ENCODE measurements around the gene TRAPPC1. TPM values are rescaled to one million over a fixed set of nuclear protein-coding genes. Genes with fewer than 3 reads are reported as not detected.

TRAPPC1 gene
- total RNA-seq, 1 experiment from 2014 or later: 111 TPM

GRCh38 chr17:7916385-7916682, 15.4 kb downstream of the TRAPPC1 start:
- TF ChIP-seq EZH2 (IDR thresholded peaks at IDR 0.05; ENCODE audit: borderline replicate concordance, low read depth, low read length, poor library complexity, severe bottlenecking) (no peak), CTCF (conservative IDR thresholded peaks at IDR 0.05; ENCODE audit: low read depth, low read length) (no peak)
- H3K27ac ChIP-seq (ENCODE audit: low read depth, low read length, poor library complexity, severe bottlenecking): peak overlapping the region; percentile 76
- H3K27me3 ChIP-seq (replicated peaks; ENCODE audit: insufficient read depth, low read depth, low read length, poor library complexity): no peaks in the 10 kb centered on the region
- BruUV-seq (replicated peaks): no TSS peak
- ChIA-PET CTCF (no interaction called here), POLR2A (ENCODE audit: low non-redundant PET) (interaction anchor here (0.6 kb wide), 1 partner anchor 13 kb away, joined by 3 read pairs; the partner anchor contains the start of gene KCNAB3)
- no peaks in the 10 kb centered on the region for H3K9me3 ChIP-seq (ENCODE audit: low read depth, low read length, poor library complexity, severe bottlenecking)
- intact Hi-C loops (cut with micrococcal nuclease; ENCODE audit: unreplicated experiment): no loop called here
- H3K36me3 ChIP-seq (ENCODE audit: insufficient read depth, low read length, poor library complexity, severe bottlenecking): peaks cover 15% of the 10 kb centered on the region
- H3K4me3 ChIP-seq (ENCODE audit: low read depth, low read length, poor library complexity, severe bottlenecking): peak overlapping the region; percentile 53
- no peak for DNase-seq (ENCODE audit: low spot score)
- H3K4me1 ChIP-seq (ENCODE audit: insufficient read depth, low read length, poor library complexity, severe bottlenecking): peaks cover 15% of the 10 kb centered on the region

- intact Hi-C loops (cut with micrococcal nuclease; ENCODE audit: unreplicated experiment): no loop called here
Measured at GRCh38 chr17:7915611-7916384, 15.9 kb downstream of the TRAPPC1 start, which contains the start of gene RNF227. Gene RNF227 (minus strand): TSS chr17:7916289. CDS start chr17:7916195, 94 bp downstream.

GRCh38 chr17:7915179-7915610, 16.6 kb downstream of the TRAPPC1 start:
- BruUV-seq (replicated peaks): no TSS peak
- H3K27me3 ChIP-seq (replicated peaks; ENCODE audit: insufficient read depth, low read depth, low read length, poor library complexity): no peaks in the 10 kb centered on the region
- ChIA-PET POLR2A (ENCODE audit: low non-redundant PET) (no interaction called here), CTCF (no interaction called here)
- H3K27ac ChIP-seq (ENCODE audit: low read depth, low read length, poor library complexity, severe bottlenecking): peak overlapping the region; percentile 48
- peak overlapping the region; percentile 53 for H3K4me3 ChIP-seq (ENCODE audit: low read depth, low read length, poor library complexity, severe bottlenecking)
- H3K4me1 ChIP-seq (ENCODE audit: insufficient read depth, low read length, poor library complexity, severe bottlenecking): peaks cover 15% of the 10 kb centered on the region
- peaks cover 25% of the 10 kb centered on the region for H3K36me3 ChIP-seq (ENCODE audit: insufficient read depth, low read length, poor library complexity, severe bottlenecking)
- no peak for TF ChIP-seq CTCF (conservative IDR thresholded peaks at IDR 0.05; ENCODE audit: low read depth, low read length)
- TF ChIP-seq EZH2 (IDR thresholded peaks at IDR 0.05; ENCODE audit: borderline replicate concordance, low read depth, low read length, poor library complexity, severe bottlenecking): no peak
- intact Hi-C loops (cut with micrococcal nuclease; ENCODE audit: unreplicated experiment): no loop called here
- no peaks in the 10 kb centered on the region for H3K9me3 ChIP-seq (ENCODE audit: low read depth, low read length, poor library complexity, severe bottlenecking)
- no peak for DNase-seq (ENCODE audit: low spot score)

More at GRCh38 chr17:7915611-7916384, 15.9 kb downstream of the TRAPPC1 start, which contains the start of gene RNF227:
- H3K27me3 ChIP-seq (replicated peaks; ENCODE audit: insufficient read depth, low read depth, low read length, poor library complexity): no peaks in the 10 kb centered on the region
- peaks cover 20% of the 10 kb centered on the region for H3K36me3 ChIP-seq (ENCODE audit: insufficient read depth, low read length, poor library complexity, severe bottlenecking)
- peak within 1 kb of the TSS; percentile 53 for H3K4me3 ChIP-seq (ENCODE audit: low read depth, low read length, poor library complexity, severe bottlenecking)
- H3K4me1 ChIP-seq (ENCODE audit: insufficient read depth, low read length, poor library complexity, severe bottlenecking): peaks cover 15% of the 10 kb centered on the region
- ChIA-PET CTCF (no interaction called here), POLR2A (ENCODE audit: low non-redundant PET) (interaction anchor here (0.6 kb wide), 1 partner anchor 14 kb away, joined by 3 read pairs; the partner anchor contains the start of gene KCNAB3)
- no TSS peak for BruUV-seq (replicated peaks)
- peak within 1 kb of the TSS; percentile 76 for H3K27ac ChIP-seq (ENCODE audit: low read depth, low read length, poor library complexity, severe bottlenecking)
- DNase-seq (ENCODE audit: low spot score): peak; percentile 98
- no peak for TF ChIP-seq CTCF (conservative IDR thresholded peaks at IDR 0.05; ENCODE audit: low read depth, low read length)
- no peaks in the 10 kb centered on the region for H3K9me3 ChIP-seq (ENCODE audit: low read depth, low read length, poor library complexity, severe bottlenecking)
